Coronary artery (tissue), 2 donors: ENCODE results near the gene C19orf25.

Experiments used
- DNase-seq: peaks from one replicate; pipeline ENCODE4 v3.0.0-alpha.2; 2017; ENCODE audit warnings: low spot score
- H3K27ac ChIP-seq, 2 donors: fragments of 200-600 bp; sonication (generic); one replicate each; pipeline ENCODE4 v1.5.1; 2016 to 2019
- H3K4me3 ChIP-seq: fragments of 200-600 bp; sonication (generic); 2 replicates; pipeline ENCODE4 v1.5.1; 2016; ENCODE audit warnings: mild to moderate bottlenecking, moderate library complexity
- TF ChIP-seq, protein P1 (sequence below): fragments of 200-600 bp; sonication (generic); IDR thresholded peaks from one replicate; pipeline ENCODE4 v1.5.1; 2019; ENCODE audit warnings: antibody characterized with exemption

The C19orf25 gene

DNA sequence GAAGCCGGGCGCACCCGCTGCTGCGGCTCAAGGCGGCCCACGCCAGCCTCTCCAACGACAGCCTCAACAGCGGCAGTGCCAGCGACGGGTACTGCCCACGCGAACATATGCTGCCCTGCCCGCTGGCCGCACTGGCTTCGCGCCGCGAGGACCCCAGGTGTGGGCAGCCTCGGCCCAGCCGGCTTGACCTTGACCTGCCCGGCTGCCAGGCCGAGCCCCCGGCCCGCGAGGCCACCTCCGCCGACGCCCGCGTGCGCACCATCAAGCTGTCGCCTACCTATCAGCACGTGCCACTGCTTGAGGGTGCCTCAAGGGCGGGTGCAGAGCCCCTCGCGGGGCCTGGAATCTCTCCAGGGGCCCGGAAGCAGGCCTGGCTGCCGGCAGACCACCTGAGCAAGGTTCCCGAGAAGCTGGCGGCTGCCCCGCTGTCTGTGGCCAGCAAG, 13.0 kb downstream of the C19orf25 start:
- no peak for DNase-seq
- no peak overlapping the region for H3K4me3 ChIP-seq
- TF ChIP-seq, protein P1, sequence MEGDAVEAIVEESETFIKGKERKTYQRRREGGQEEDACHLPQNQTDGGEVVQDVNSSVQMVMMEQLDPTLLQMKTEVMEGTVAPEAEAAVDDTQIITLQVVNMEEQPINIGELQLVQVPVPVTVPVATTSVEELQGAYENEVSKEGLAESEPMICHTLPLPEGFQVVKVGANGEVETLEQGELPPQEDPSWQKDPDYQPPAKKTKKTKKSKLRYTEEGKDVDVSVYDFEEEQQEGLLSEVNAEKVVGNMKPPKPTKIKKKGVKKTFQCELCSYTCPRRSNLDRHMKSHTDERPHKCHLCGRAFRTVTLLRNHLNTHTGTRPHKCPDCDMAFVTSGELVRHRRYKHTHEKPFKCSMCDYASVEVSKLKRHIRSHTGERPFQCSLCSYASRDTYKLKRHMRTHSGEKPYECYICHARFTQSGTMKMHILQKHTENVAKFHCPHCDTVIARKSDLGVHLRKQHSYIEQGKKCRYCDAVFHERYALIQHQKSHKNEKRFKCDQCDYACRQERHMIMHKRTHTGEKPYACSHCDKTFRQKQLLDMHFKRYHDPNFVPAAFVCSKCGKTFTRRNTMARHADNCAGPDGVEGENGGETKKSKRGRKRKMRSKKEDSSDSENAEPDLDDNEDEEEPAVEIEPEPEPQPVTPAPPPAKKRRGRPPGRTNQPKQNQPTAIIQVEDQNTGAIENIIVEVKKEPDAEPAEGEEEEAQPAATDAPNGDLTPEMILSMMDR, result peak; percentile 14

GRCh38 chr19:1465191-1466016, 13.6 kb downstream of the C19orf25 start:
- no peak overlapping the region for H3K4me3 ChIP-seq
- H3K27ac ChIP-seq, result no peak overlapping the region
- no peak for DNase-seq
- TF ChIP-seq, protein P1, result peak; percentile 23

More for the DNA sequence above, 13.0 kb downstream of the C19orf25 start:
- H3K27ac ChIP-seq, result no peak overlapping the region

DNA sequence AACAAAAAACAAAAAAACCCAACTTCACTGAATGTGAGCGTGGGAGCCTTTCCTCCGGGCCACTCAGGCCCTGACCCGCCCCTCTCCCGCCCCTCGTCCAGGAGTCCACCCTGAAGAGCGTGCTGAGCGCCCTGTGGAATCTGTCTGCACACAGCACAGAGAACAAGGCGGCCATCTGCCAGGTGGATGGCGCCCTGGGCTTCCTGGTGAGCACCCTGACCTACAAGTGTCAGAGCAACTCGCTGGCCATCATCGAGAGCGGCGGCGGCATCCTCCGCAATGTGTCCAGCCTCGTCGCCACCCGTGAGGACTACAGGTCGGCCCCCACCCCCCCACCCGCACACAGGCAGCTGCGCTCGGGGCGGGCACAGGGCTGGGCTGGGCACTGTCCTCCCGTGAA, 17.2 kb downstream of the C19orf25 start:
- no peak for DNase-seq
- TF ChIP-seq, protein P1, result no peak
- no peak overlapping the region for H3K4me3 ChIP-seq
- no peak overlapping the region for H3K27ac ChIP-seq

DNA sequence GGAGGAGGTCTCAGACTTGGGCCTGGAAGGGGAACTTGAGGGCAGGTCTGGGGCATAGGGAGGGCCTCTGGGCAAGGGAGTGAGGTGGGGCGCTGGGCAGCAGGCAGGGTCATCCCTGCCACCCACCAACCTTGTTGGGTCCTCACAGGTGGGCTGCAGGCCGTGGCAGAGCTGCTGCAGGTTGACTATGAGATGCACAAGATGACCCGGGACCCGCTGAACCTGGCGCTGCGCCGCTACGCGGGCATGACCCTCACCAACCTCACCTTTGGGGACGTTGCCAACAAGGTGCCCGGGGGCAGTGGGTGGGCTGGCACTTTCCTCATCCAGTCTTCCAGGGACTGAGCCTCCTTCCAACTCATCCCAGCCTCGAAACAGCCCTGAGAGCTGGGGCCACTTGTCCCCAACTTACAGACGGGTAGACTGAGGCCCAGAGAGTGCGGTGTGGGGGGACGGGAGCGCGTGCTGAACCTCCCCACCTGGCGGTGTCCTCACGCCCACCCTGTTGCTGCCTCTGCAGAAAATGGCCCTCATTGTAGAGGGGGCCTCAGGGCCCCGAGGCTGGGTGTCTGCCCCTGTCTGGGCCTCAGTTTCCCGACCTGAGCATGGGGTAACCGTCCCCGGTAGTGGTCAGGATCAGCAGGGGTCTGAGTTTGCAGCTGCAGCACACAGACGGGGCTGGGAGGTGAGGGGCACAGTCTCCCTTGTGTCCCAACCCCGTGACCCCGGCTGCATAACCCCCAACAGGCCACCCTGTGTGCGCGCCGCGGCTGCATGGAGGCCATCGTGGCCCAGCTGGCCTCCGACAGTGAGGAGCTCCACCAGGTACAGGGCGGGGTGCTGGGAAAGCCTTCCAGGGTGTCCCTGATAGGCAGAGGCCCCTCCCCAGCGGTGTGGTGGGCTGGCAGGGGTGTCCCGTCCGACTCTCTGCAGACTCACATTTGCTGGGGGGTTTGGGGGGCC, 18.7 kb downstream of the C19orf25 start:
- no peak overlapping the region for H3K4me3 ChIP-seq
- no peak overlapping the region for H3K27ac ChIP-seq
- DNase-seq, result no peak
- TF ChIP-seq, protein P1, result no peak

DNA sequence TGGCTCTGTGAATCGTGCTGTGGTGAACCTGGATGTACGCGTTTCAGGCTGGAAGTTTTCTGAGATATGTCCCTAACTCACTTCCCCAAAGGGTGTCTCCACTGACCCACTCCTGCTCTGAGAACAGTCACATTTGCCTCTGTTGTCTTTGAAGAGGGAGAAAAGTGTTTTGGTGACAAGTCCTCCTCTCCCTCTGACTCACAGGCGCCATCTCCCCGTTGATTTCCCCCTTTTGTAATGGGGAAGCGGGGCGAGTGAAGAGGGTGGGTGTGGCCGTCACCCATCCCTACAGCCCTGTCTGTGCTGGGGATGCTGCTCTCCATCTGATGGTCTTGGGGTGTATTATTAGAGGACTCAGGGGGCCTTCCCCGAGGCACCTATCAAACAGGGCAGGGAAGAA, 19.5 kb downstream of the C19orf25 start:
- Histone ChIP-seq H3K4me3 (no peak overlapping the region), H3K27ac (no peak overlapping the region)
- no peak for DNase-seq
- TF ChIP-seq, protein P1, result no peak

DNA sequence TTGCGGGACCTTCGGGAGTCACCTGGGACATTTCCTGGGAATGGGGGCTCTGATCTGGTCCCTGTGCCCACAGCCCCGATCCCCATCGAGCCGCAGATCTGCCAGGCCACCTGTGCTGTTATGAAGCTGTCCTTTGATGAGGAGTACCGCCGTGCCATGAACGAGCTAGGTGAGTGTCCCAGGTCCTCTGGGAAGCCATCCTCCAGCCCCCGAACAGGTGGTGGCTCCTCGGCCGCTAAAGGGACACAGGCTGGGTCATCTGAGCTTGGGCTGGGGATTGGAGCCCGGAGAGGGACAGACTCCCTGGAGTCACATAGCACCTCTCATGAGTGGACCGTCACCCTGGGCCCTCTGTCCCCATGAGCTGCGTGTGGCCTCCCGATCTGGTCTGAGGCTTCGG, 21.1 kb downstream of the C19orf25 start:
- no peak overlapping the region for H3K4me3 ChIP-seq
- H3K27ac ChIP-seq, result no peak overlapping the region
- DNase-seq, result no peak
- TF ChIP-seq, protein P1, result no peak
